Osteoblast (primary cell): Measurements from ENCODE around the gene PDLIM5. TPM values are rescaled to one million over a fixed set of nuclear protein-coding genes. Genes with fewer than 3 reads are reported as not detected.

Experiments
- DNase-seq: peaks from one replicate; pipeline ENCODE4 v3.0.0; 2011; ENCODE audit warnings: low spot score, mixed read lengths; ENCODE audit not compliant: insufficient read length; ENCODE audit errors: missing footprints
- H2AFZ ChIP-seq: 2 replicates; pipeline ENCODE4 v1.6.0; 2011; ENCODE audit warnings: mild to moderate bottlenecking, low read length
- H3K27ac ChIP-seq: 2 replicates; pipeline ENCODE4 v1.5.1; 2011; ENCODE audit warnings: mild to moderate bottlenecking, low read depth, low read length, moderate library complexity
- H3K27me3 ChIP-seq: 2 replicates; pipeline ENCODE4 v1.6.0; 2012; ENCODE audit warnings: mild to moderate bottlenecking, control low read depth, inconsistent platforms, low read length, moderate library complexity; ENCODE audit not compliant: insufficient read depth
- H3K36me3 ChIP-seq: 2 replicates; pipeline ENCODE4 v1.5.1; 2011; ENCODE audit warnings: mild to moderate bottlenecking, low read length, control low read depth, moderate library complexity; ENCODE audit not compliant: insufficient read depth
- H3K4me1 ChIP-seq: 2 replicates; pipeline ENCODE4 v1.5.1; 2011; ENCODE audit warnings: mild to moderate bottlenecking, low read length, control low read depth, moderate library complexity; ENCODE audit not compliant: insufficient read depth
- H3K4me2 ChIP-seq: 2 replicates; pipeline ENCODE4 v1.6.0; 2011; ENCODE audit warnings: mild to moderate bottlenecking, low read length; ENCODE audit not compliant: insufficient read depth
- H3K4me3 ChIP-seq: fragments of 200-600 bp; sonication (generic); 3 replicates; pipeline ENCODE4 v1.5.1; 2012; ENCODE audit warnings: mild to moderate bottlenecking, low read length, inconsistent platforms; ENCODE audit not compliant: insufficient read depth
- H3K79me2 ChIP-seq: 2 replicates; pipeline ENCODE4 v1.6.0; 2012; ENCODE audit warnings: mild to moderate bottlenecking, low read length, control low read depth, inconsistent platforms; ENCODE audit not compliant: insufficient read depth
- H3K9me3 ChIP-seq: 2 replicates; pipeline ENCODE4 v1.5.1; 2011; ENCODE audit warnings: low read depth, low read length, control low read depth
- H4K20me1 ChIP-seq: 2 replicates; pipeline ENCODE4 v1.6.0; 2012; ENCODE audit warnings: mild to moderate bottlenecking, low read length, control low read depth; ENCODE audit not compliant: insufficient read depth
- total RNA-seq: library from RNA; depleted of rRNA; stranded (reverse); fragments of >200 nt; gene quantifications from 2 replicates; pipeline ENCODE4 v1.2.3, GENCODE V29; 2012
- TF ChIP-seq, protein P1 (sequence below): IDR thresholded peaks from 2 replicates; pipeline ENCODE4 v1.5.1; 2011; ENCODE audit warnings: mild to moderate bottlenecking, low read depth, low read length, moderate library complexity; ENCODE audit errors: extremely low read depth

Gene PDLIM5
- total RNA-seq, 1 donor = 312 TPM

- H3K79me2 ChIP-seq = peaks cover 90% of the 10 kb centered on the region
- H3K36me3 ChIP-seq = peaks cover 7% of the 10 kb centered on the region
- no peak overlapping the region for H3K4me3 ChIP-seq
- peak overlapping the region; percentile 25 for H3K27ac ChIP-seq
- no peak overlapping the region for H2AFZ ChIP-seq
- H3K27me3 ChIP-seq = no peaks in the 10 kb centered on the region
- TF ChIP-seq, protein P1, sequence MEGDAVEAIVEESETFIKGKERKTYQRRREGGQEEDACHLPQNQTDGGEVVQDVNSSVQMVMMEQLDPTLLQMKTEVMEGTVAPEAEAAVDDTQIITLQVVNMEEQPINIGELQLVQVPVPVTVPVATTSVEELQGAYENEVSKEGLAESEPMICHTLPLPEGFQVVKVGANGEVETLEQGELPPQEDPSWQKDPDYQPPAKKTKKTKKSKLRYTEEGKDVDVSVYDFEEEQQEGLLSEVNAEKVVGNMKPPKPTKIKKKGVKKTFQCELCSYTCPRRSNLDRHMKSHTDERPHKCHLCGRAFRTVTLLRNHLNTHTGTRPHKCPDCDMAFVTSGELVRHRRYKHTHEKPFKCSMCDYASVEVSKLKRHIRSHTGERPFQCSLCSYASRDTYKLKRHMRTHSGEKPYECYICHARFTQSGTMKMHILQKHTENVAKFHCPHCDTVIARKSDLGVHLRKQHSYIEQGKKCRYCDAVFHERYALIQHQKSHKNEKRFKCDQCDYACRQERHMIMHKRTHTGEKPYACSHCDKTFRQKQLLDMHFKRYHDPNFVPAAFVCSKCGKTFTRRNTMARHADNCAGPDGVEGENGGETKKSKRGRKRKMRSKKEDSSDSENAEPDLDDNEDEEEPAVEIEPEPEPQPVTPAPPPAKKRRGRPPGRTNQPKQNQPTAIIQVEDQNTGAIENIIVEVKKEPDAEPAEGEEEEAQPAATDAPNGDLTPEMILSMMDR = no peak
- peaks cover 3% of the 10 kb centered on the region for H4K20me1 ChIP-seq
- H3K9me3 ChIP-seq = no peaks in the 10 kb centered on the region
- H3K4me1 ChIP-seq = peaks cover 4% of the 10 kb centered on the region
- no peak overlapping the region for H3K4me2 ChIP-seq
- DNase-seq = no peak
These were observed 48.9 kb downstream of the PDLIM5 start for GRCh38 chr4:94500685-94501084.

DNA sequence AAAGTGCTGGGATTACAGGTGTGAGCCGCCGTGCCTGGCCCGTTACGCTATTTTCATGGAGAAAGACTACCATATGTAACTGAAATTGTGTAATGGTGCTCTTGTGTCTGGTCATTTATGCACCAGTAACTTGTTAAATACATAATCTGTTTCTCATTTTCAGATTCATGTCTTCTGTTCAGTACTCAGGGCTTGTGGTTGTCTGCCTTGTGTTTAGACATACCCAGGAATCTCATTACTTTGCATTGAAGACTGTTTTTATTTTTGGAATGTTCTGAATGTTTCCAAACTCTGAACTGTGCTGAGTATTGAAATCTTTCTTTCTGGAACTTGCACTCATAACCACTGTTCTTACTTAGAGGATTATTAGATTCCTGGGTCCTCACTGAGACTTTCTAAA, 52.8 kb downstream of the PDLIM5 start:
- Histone ChIP-seq H3K27ac (peak overlapping the region; percentile 15), H3K27me3 (no peaks in the 10 kb centered on the region), H3K79me2 (peaks cover 93% of the 10 kb centered on the region), H3K4me1 (peaks cover 31% of the 10 kb centered on the region), H3K36me3 (peaks cover 5% of the 10 kb centered on the region), H3K4me2 (no peak overlapping the region), H4K20me1 (peaks cover 13% of the 10 kb centered on the region), H3K4me3 (no peak overlapping the region), H3K9me3 (no peaks in the 10 kb centered on the region), H2AFZ (no peak overlapping the region)
- no peak for DNase-seq
- TF ChIP-seq, protein P1 = no peak

DNA sequence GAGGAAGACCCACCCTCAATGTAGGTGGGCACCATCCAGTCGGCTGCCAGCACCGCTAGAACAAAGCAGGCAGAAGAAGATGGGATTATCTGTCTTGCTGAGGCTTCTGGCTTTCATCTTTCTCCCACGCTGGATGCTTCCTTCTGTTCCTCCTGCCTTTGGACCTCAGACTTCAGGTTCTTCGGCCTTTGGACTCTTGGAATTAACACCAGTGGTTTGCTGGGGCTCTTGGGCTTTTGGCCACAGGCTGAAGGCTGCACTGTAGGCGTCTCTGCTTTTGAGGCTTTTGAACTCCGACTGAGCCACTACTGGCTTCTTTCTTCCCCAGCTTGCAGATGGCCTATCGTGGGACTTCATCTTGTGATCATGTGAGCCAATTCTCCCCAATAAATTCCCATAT, 55.1 kb downstream of the PDLIM5 start:
- H2AFZ ChIP-seq = no peak overlapping the region
- H3K4me2 ChIP-seq = no peak overlapping the region
- H3K79me2 ChIP-seq = peaks cover 96% of the 10 kb centered on the region
- no peak for DNase-seq
- H3K36me3 ChIP-seq = peaks cover 8% of the 10 kb centered on the region
- H3K9me3 ChIP-seq = no peaks in the 10 kb centered on the region
- H4K20me1 ChIP-seq = peaks cover 13% of the 10 kb centered on the region
- H3K4me1 ChIP-seq = peaks cover 31% of the 10 kb centered on the region
- TF ChIP-seq, protein P1 = no peak
- peak overlapping the region; percentile 83 for H3K27ac ChIP-seq
- no peak overlapping the region for H3K4me3 ChIP-seq
- no peaks in the 10 kb centered on the region for H3K27me3 ChIP-seq

DNA sequence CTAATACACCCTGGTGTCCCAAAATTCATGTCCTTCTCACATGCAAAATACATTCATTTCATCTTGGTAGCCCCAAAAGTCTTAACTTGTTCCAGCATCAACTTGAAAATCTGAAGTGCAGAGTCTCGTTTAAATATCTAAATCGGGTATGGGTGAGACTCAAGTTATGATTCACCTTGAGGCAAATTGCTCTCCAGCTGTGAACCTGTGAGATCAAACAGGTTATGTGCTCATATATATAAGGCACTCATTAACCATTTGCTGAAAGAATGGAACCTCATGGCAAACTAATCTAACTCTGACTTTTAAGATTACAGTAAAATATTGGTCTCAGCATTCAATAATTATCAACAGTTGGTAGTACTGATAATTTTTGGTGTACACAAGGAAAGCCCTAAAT, 55.5 kb downstream of the PDLIM5 start:
- DNase-seq = no peak
- no peaks in the 10 kb centered on the region for H3K9me3 ChIP-seq
- peaks cover 96% of the 10 kb centered on the region for H3K79me2 ChIP-seq
- TF ChIP-seq, protein P1 = no peak
- peaks cover 8% of the 10 kb centered on the region for H3K36me3 ChIP-seq
- peaks cover 31% of the 10 kb centered on the region for H3K4me1 ChIP-seq
- H2AFZ ChIP-seq = no peak overlapping the region
- no peaks in the 10 kb centered on the region for H3K27me3 ChIP-seq
- H3K4me2 ChIP-seq = peak overlapping the region; percentile 22
- peak overlapping the region; percentile 83 for H3K27ac ChIP-seq
- H4K20me1 ChIP-seq = peaks cover 13% of the 10 kb centered on the region
- no peak overlapping the region for H3K4me3 ChIP-seq
